ENCODE results near the gene RBM39. TPM values are rescaled to one million over a fixed set of nuclear protein-coding genes. Genes with fewer than 3 reads are reported as not detected.
"Not testable (repeated sequence)": the region's sequence is repeated elsewhere in the genome, so short reads cannot be mapped to it uniquely, and the experiment has no call there.

RBM39 gene
- total RNA-seq, 1 donor from 2014 or later, result 426 TPM

GRCh38 chr20:35724321-35725230 is 17.5 kb downstream of the RBM39 start:
- no peak for DNase-seq

- not testable (repeated sequence) for DNase-seq
These were observed 18.3 kb downstream of the RBM39 start for GRCh38 chr20:35723652-35724320.

- not testable (repeated sequence) for DNase-seq
These were observed 18.8 kb downstream of the RBM39 start for GRCh38 chr20:35723275-35723639.

- DNase-seq, result no peak
These were observed 20.4 kb downstream of the RBM39 start for GRCh38 chr20:35721621-35722020.

GRCh38 chr20:35721219-35721618 is 20.8 kb downstream of the RBM39 start:
- no peak for DNase-seq

- DNase-seq, result no peak
These were observed 21.6 kb downstream of the RBM39 start for GRCh38 chr20:35720165-35721123.

GRCh38 chr20:35719717-35720116 is 22.3 kb downstream of the RBM39 start:
- DNase-seq, result no peak

GRCh38 chr20:35718972-35719635 is 23.0 kb downstream of the RBM39 start:
- DNase-seq, result no peak

GRCh38 chr20:35718321-35718720 is 23.7 kb downstream of the RBM39 start:
- not testable (repeated sequence) for DNase-seq

GRCh38 chr20:35716330-35716729 is 25.7 kb downstream of the RBM39 start:
- no peak for DNase-seq

GRCh38 chr20:35715652-35716051 is 26.4 kb downstream of the RBM39 start:
- no peak for DNase-seq

- no peak for DNase-seq
These were observed 27.9 kb downstream of the RBM39 start for GRCh38 chr20:35714127-35714526.

- DNase-seq, result not testable (repeated sequence)
These were observed 28.9 kb downstream of the RBM39 start for GRCh38 chr20:35713120-35713519.

- no peak for DNase-seq
These were observed 30.4 kb downstream of the RBM39 start for GRCh38 chr20:35711588-35712209.

- DNase-seq, result no peak
These were observed 31.0 kb downstream of the RBM39 start for GRCh38 chr20:35710884-35711587.

- no peak for DNase-seq
These were observed 32.0 kb downstream of the RBM39 start for GRCh38 chr20:35710039-35710438.

- DNase-seq, result no peak
These were observed 32.8 kb downstream of the RBM39 start for GRCh38 chr20:35709259-35709658.

GRCh38 chr20:35708502-35708901 is 33.6 kb downstream of the RBM39 start:
- no peak for DNase-seq

GRCh38 chr20:35706591-35707529 is 35.2 kb downstream of the RBM39 start:
- DNase-seq, result not testable (repeated sequence)
